DMS 273 (cell line): Measurements from ENCODE around the gene KRTAP19-5.

ENCODE experiments used
- DNase-seq: peaks from one replicate; lab custom pipeline; 2025; ENCODE audit not compliant: unreplicated experiment; lab: John Stamatoyannopoulos, UW

The KRTAP19-5 gene

DNA sequence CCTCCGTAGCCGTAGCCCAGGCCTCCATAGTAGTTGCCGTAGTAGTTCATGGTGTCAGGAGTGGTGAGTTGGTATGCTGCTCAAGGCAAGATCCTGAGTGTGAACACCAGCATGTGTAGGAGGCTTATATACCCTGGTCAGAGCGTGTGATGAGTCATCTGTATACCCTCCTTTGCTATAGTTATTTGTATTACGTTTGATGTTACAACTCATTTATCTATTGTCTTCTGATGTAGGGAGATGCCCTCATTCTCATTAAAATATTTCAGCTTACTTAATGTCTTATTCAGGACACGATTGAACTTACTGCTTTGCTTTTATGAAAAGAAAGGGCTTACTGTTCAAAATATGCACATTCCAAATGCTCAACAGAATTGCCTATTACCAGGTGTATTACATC, at the start of gene KRTAP19-5:
Gene KRTAP19-5 (minus strand): TSS at position 101 of the 400 bp plus-strand sequence. CDS start 51 bp downstream, at position 50.
- no peak for DNase-seq

DNA sequence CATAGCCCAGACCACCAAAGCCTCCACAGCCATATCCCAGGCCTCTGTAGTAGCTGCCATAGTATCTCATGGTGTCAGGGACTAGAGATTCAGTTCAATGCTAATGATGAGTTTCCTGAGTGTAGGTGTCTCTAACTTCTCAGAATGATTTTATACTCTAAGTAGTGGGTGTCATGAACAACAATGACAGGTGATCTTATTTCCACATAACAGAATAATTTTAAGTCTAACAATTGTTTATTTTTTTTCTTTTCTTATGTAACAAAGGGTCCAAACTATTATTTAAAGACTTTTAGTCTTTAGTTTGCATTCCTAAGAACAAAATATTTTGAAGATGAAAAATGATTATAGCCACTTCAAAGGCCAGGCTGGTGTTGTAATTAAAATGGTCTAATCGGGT, 39.8 kb upstream of the KRTAP19-5 start, which contains the start of gene KRTAP19-6:
Gene KRTAP19-6 (minus strand): TSS at position 101 of the 400 bp plus-strand sequence. CDS start 31 bp downstream, at position 70.
- no peak for DNase-seq

DNA sequence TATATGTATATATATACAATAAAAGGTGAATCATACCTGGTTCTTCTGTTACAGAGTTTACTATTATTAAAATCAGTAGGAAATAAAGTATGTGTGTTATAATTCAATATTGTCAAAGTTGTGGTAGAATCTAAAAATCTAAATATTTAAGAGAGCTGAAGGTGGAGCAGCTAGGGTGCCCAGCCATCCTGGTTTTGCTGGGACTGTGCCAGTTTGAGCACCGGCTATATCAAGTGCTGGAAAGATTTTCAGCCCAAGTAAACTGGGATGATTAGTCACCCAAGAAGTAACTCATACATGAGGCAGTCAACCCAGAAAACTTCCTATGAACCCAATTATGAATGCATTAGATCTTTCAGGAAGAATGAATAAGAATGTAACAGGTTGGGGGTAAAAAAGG, 16.9 kb upstream of the KRTAP19-5 start:
- no peak for DNase-seq

DNA sequence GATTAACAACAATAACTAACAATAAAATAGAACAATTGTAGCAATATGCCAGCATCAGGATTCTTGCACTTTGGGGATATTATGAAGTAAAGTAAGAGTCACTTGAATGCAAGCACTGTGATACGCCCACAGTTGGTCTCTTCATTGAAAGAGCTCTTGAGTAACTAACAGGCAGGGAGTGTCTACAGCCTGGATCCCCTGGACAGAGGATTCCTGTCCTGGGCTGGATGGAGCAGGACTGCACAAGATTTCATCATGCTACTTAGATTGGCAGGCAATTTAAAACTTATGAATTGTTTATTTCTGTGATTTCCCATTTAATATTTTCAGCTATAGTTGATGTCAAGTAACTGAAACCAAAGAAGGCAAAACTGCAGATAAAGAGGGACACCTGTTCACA, 13.7 kb upstream of the KRTAP19-5 start:
- no peak for DNase-seq

DNA sequence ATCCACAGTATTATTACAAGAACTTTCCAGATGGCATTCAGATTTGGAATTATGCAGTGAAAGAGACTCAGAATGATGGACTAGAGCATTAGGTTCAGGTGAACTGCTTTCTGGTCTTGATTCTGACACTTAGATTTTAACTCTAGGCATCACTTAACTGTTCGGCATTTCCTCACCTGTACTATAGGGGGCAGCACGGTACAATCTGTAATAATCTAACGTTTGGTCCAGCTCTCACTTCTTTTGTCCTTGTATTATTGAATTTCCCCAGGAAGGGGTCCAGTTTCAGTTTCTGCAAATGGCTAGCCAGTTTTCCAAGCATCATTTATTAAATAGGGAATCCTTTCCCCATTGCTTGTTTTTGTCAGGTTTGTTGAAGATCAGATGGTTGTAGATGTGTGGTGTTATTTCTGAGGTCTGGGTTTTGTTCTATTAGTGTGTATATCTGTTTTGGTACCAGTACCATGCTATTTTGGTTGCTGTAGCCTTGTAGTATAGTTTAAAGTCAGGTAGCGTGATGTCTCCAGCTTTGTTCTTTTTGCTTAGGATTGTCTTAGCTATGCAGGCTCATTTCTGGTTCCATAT, 3.8 kb upstream of the KRTAP19-5 start:
- DNase-seq = peak; percentile 3

DNA sequence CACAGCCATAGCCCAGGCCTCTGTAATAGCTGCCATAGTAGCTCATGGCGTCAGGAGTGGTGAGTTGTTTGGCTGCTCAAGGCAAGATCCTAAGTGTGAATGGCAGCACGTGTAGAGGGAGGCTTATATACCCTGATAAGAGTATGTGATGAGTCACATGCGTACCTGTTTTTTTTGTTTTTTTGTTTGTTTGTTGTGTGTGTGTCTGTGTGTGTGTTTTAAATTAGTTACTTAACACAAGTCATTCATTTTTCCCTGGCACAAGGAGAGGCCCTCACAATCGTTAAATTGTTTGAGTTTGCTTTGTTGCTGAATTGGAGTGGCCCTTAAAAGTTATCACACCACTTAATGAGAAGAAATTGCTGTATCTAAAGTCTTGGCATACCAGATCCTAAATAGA, 4.9 kb downstream of the KRTAP19-5 start, which contains the start of gene KRTAP19-4:
Gene KRTAP19-4 (minus strand): TSS at position 101 of the 400 bp plus-strand sequence. CDS start 55 bp downstream, at position 46.
- no peak for DNase-seq

DNA sequence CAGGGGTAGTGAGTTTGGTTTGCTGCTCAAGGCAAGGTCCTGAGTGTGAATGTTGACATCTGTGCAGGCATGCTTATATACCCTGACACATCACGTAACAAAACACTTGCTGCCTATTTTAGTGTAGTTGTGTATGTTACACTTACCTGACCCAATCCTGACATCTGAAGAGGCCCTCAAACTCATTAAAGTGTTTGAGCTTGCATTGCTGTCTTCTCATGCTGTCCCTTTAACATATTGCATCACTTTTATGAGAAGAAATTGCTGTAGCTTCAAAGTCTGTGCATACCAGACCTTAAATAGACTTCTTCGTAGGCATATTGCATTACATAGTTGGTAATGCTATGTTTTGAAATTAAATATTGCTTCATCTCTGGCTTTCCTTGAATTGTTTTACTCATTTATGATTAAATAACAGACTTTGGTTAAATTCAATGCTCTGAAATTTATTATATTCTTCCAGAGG, 9.9 kb downstream of the KRTAP19-5 start, which contains the start of gene KRTAP19-3:
Gene KRTAP19-3 (minus strand): TSS at position 51 of the 466 bp plus-strand sequence. CDS start 56 bp downstream, outside the sequence.
- no peak for DNase-seq

DNA sequence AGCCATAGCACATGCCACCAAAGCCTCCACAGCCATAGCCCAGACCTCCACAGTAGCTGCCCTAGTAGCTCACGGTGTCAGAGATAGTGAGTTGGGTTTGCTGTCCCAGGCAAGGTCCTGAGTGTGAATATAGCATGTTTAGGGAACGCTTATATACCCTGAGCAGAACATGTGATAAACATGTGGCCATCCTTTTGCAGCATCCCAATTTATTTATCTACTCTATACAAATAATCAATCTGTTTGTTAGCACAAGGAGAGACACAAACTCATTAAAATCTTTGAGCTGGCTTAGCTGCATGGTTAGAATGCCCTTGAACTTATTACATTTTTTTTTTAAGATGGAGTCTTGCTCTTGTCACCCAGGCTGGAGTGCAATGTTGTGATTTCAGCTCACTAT, 14.6 kb downstream of the KRTAP19-5 start, which contains the start of gene KRTAP19-2:
Gene KRTAP19-2 (minus strand): TSS at position 101 of the 400 bp plus-strand sequence. CDS start 88 bp downstream, at position 13.
- DNase-seq = no peak

DNA sequence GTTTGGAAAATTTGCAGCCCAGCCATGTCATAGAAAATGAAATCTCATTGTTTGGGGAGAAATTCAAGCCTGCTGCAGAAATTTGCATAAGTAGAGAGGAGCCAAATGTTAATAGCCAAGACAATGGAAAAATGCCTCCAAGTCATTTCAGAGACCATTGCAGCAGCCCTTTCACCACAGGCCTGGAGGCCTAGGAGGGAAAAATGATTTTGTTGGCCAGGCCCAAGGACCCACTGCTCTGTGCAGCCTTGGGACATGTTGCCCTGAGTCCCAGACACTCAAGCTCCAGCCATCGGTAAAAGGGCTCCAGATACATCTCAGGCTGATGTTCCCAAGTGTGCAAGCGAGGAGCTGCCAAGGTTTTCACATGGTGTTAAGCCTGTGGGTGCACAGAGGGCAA, 15.8 kb downstream of the KRTAP19-5 start:
- no peak for DNase-seq

DNA sequence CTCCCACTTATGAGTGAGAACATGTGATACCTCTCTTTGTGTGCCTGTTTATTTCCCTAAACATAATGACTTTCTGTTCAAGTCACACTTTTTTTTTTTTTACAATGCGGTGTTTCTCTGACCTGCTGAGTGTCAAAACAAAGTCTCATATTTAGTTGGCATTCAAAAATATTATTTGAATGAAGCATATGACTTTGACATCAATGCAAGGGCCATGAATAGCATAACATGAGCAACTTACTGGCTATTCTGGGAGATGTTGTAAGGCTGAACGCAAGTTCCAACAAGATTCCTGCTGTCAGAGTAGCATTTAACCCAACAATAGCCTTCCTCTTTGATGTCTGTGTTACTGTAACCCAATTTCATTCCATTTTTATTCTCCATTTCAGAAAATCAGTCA, 19.8 kb downstream of the KRTAP19-5 start:
- no peak for DNase-seq

DNA sequence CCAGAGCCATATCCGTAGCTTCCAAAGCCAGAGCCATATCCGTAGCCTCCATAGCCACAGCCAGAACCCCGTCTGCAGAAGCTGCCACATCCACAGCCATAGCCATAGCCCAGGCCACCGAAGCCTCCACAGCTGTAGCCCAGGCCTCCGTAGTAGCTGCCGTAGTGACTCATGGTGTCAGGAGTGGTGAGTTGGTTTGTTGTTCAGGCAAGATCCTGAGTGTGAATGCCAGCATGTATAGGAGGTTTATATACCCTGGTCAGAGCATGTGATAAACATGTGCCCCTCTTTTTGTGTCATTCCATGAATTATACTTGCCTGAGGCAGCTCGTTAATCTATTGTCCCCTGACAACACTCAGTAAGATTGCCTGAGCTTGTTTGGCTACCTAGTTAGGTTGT, 21.8 kb downstream of the KRTAP19-5 start, which contains the start of gene KRTAP19-1:
Gene KRTAP19-1 (minus strand): TSS at position 223 of the 400 bp plus-strand sequence. CDS start 50 bp downstream, at position 173.
- no peak for DNase-seq

DNA sequence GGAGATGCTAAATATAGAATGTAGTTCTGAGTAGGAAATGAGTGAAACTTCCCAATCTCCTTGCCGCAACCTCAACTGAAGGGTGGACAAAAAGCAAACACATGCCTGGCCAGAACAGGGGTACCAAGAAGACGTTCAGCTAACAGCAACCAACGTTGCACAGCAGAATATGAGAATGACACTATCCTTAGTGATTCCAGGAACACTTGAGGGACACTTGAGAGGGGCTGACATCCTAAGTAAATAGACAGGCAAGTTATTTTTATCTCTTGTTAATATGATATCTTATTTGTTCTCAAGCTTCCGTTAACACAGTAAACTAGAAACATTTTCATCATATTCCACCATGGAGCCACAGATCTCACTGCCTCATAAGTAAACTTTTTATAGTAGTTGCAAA, 22.7 kb downstream of the KRTAP19-5 start:
- no peak for DNase-seq

DNA sequence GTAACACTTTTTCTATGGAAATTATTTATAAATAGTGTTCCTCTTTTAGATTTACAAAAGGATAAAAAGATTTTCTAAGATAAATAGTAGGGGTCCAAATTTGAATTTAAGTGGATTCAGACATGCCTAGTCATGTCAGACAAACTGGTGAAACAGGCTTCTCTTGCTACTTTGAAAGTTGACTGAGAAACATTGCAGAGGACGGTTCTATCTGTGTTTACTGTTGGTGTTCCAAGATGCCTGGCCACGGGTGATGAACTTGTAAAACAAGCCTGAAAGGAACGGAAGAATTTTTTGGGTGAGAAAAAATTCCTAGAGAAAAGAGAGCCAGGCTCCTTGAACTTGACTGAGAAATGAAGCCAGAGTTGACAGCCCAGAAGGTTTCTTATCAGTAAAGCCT, 23.9 kb downstream of the KRTAP19-5 start:
- no peak for DNase-seq

DNA sequence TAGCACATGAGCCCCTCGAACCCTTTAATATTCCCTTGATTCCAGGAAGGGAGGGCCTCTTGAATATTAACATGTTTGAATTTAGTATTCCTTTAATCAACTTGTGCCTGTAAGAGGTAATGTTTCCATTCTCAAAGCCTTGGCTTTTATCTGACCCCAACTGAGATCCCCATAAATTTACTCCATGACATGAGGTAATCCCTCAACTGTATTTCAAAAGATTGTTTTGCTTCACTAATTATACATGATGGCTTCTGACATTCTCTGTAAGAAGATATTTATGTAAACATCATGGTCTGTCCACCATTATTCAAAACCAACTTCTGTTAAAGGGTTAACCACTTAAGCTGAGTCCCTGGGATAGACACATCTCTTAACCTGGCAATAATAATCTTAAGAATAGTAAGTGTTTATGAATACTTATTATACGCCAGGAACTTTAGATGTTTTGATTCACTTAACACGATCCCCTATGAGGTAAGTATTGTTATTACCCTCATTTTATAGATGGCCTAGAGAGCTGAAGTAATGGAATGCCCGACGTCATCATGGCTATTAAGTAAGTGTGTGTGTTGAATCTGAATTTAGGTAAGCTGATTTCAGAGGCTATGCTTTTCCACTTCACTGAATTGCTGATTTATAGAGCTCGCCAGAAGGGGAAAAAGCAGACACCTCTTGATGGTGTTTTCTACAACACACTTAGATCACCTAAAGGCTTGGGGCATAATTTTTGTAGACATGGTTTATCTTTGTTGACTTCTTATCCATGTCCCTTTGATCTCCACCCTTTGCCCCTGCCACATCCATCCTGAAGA, 32.8 kb downstream of the KRTAP19-5 start:
- DNase-seq = no peak

DNA sequence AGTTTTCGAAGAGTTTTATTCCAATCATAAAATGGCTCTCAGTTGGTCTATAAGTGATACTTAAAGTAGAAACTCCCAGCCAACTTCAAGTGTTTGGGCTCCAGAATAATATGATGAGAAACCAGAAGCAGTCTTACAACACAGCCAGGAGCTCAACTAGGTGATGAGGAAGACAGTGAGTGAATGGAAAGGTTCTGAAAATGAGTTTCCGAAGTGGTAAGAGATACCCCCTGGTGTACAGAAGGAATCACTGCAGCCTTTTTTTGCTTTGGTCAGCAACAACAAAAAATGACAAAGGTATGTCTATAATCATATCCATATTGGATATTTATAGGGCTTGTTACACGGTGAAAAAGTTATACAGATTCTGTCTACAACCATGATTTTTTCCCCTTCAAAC, 38.2 kb downstream of the KRTAP19-5 start:
- DNase-seq = peak; percentile 26
